Esophagus mucosa (tissue), 1 donor: ENCODE results near the gene MYEOV. TPM values are rescaled to one million over a fixed set of nuclear protein-coding genes. Genes with fewer than 3 reads are reported as not detected.

Experiments
- ATAC-seq: fragments of 200-7000 bp; cut with Tn5 transposase; one replicate; pipeline ENCODE4 v1.9.1; 2020
- total RNA-seq: library from RNA; stranded (reverse); gene quantifications from one replicate; pipeline ENCODE4 v1.2.4, GENCODE V29; 2023
- donor health status: DM: yes; HTN: yes; CAD: no.

The MYEOV gene
- total RNA-seq, 1 donor from 2014 or later: 4.7 TPM

DNA sequence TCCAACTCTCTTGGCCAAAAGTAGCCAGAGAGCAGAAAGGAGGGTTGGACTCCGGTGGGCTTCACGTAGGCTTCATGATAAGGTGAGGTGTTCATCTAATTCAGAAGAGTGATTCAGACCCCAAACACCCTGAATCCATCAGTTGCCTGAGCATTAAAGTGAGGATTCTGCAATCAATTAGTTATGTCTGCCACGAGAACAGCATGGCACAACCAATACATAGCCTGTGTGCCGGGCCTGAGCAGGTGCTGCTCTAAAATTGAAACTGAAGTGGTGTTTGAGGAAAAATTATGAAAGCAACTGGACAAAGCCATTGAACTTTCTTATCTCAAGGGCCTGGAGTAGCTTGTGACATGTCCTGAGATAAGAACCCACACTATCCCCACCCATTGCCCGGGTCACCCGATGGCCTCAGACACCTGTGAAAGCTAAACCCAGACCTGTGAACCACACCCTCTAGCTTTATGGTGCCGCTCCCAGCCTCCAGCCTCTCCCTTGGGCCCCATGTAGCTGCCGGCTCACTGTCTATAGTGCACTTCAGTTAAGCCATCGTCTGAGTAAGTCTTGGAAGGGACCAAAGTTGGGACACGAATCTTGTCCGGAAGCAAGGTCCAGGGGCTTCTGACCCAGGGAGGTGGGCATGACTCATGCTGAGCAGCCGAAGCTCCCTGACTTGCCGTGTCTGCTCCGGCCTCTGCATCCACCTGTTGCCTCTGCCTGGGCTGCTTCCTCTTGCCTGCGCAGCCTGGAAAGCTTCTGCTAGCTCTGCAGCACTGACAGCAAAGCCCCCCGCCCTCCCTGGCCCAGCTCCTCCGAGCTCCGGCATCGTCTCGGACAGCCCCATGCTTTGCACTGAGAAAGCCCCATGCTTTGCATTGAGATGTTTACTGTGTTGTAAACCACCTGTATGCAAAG is 5.7 kb upstream of the MYEOV start:
- peak; percentile 57 for ATAC-seq

DNA sequence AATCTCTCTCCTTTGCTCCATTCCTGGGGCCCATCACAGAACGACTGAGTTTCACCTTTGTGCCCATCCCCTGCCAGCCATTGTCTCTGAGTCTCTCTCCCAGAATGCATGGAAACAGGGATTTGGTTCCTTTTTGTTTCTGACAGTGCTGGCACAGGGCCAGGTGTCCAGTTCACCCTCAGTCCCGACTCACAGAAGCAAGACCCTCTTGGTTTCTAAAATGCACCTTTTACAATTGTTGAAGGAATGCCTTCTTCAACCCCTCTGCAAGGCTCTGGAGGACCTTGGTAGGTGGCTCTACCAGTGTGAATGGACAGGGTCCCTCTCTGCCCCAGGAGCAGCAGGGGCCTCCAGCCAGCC is 5.1 kb upstream of the MYEOV start:
- ATAC-seq: no peak

DNA sequence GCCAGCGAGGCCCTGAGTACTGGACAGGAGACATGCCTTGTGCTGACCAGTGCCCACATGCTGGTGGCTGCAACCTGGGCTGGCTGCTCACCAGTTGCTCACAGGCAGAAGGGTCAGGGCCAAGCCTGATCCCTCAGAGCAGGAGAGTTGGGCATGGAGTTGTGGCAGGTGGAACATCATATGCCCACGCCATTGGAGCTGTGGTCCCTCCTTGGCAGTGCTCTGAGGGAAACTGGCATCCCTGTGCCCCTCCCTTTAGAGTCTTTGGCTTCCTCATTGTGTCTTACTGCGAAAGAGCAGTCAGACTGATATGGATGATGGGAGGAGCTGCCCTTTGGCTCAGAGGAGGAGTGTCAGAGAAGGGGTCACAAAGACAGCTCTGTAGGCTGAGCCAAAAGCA is 3.1 kb upstream of the MYEOV start:
- ATAC-seq: no peak

- no peak for ATAC-seq
These were observed 2.4 kb upstream of the MYEOV start for GRCh38 chr11:69291459-69292110.

GRCh38 chr11:69292221-69292648 is 1.7 kb upstream of the MYEOV start:
- no peak for ATAC-seq

DNA sequence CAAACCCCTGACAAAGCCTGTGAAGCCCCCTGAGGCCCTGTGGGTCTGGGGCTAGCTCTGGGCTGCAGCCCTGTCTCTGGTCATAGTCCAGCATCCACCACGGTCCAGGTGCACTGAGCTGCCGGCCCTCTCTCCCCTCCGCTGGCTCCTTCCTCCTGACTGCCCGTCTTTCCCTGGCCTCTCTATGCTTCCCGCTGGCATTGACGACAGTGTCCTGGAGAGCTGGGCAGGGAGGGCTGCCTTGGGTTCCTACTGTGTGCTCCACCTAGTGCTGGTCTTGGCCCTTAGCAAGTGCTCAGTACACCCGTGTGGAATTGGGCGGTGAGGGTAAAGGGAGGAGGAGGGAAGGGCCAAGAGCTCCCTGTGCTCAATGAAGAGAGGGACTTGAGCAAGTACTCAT is 868 bp upstream of the MYEOV start:
- ATAC-seq: no peak

DNA sequence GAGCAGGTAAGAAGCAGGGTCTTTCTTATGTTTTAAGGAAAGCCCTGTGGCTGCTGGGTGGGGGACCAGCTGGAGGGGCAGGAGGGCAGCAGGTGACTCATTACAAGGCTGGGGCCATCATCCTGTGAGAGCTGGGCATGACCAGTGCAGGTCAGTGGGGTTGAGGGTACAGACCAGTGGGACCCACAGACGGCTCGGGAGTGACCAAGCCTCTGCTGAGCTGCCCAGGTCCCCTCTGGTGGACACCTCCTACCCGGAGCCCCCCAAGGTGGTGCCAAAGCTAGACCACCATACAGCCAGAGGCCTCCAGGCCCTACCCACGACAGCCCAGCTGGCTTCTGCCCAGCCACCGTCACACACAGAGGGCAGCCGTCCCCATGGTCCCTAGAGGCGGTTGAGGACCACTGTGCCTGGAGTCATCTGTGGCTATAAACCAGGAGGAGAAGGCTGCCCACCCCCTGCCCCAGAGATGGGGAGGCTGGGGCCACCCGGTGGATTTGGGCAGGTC is 670 bp downstream of the MYEOV start:
- ATAC-seq: no peak

DNA sequence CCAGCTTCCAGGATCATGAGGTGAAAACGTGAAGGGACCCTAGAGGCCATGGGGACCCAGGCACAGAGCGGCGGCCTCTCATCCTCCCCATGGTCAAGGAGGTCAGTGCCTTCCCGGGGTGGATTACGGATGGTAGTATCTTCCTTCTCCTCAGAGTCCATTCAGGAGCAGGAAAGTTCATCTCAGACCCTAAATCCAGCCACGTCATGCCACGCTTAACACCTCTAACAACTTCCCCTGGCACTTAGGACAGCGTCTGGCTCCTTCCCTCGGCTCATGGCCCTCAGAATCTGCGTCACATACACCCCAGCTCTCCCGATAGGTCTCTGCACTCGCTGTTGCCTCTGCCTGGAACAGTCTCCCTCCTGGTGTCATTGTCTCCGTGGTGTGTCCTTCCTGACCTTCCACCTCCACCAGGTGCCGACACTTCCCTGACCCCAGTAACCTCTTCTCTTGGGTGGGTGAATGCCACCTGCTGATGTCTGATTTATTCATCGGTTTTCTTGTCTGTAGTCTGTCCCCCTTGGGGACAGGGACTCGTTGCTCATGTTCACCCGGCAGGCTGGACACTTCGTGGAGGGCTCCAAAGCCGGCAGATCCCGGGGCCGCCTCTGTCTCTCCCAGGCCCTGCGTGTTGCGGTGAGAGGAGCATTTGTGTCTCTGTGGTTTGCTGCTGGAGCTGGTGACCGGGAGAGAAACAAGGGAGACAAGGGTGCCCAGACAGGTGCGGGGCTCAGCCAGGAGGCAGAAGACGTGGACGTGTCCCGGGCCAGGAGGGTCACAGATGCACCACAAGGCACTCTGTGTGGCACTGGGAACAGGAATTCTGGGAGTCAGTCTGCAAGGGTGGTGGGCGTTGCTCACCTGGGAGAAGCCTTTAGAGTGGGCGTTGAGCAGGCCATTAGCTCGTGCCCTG is 1.4 kb downstream of the MYEOV start:
- no peak for ATAC-seq

DNA sequence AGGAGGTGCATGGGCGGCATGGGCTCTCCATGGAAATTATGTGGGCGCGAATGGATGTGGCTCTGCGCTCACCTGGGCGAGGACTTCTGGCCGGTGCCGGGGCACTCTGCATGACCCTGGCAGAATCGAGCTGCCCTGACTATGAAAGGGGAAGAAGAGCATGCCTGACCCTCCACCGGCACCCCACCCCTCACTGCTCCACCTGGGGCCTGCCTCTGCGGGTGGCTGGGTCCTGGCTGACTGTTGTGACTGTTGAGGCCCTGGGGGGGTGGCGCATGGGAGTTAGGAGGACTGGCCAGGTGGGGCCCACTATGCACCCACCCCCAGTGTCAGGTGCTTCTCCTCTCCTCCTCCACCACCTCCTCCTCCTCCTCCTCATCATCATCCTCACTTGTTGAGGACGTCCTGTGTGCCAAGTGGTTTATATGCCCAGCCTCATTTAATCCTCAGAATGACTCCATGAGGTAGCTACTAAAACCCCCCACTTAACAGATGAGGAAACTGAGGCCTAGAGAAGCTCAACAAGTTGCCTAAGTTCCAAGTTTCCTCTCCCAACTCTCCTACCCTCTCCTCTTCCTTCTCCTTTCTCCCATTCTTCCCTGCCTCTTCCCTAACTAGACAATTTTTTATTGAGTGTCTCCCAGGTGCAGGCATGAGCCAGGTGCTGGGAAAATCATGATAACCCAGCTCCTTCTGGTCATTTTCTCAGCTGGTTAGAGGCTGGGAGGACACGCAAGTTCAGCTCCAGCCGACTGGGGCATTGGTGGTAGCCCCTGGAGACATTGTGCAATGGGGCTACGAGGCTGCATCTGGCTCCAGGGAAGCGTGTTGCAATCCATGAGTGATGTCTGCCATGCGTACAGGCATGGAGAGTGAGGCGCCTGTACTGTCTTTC is 2.3 kb downstream of the MYEOV start:
- no peak for ATAC-seq

GRCh38 chr11:69296890-69297786 is 3.2 kb downstream of the MYEOV start:
- ATAC-seq: peak; percentile 55

DNA sequence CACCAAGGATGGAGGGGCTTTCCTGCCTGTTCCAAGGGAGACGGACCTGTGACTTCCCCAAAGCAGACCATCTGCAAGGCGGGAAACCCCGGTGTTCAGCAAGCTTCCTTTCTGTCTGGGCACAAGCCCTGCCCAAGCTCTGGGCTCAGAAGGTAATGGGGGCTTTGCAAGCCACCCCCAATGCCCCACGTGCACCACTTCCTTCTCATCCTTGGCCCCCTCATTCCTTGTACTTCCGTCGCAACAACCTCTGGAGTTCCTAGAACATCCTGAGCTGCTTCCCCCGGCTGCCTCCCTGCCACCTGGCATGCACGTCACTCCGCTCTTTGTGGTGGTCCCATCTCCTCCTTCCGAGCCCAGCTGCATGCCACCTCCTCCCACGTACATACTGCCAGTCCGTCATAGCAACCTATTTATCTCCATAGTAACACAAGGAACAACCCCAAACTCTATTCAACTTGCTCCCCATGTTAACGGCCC is 3.9 kb downstream of the MYEOV start:
- ATAC-seq: no peak

GRCh38 chr11:69298267-69299022 is 4.5 kb downstream of the MYEOV start:
- ATAC-seq: peak; percentile 42

DNA sequence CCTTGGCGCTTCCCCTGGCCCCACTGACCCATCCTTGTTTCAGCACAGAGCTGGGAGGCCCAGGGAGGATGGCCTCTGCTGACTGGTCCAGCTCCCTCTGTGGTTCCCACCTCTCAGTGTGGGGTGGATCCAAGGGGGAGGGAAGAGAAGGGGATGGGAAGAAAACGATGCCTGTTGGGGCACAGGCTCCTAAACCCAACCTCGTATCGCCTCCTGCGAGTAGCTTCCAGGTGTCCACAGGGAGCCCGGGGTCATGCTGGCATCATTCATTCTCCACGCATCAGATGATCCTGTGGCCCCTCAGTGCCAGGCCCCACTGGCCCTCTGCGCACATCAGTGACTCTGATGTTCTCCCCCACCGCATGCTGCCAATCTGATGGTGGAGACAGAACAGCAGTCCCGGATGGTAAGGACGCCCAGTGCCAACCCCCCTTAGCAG is 5.1 kb downstream of the MYEOV start:
- no peak for ATAC-seq

GRCh38 chr11:69299572-69299971 is 5.6 kb downstream of the MYEOV start:
- no peak for ATAC-seq

GRCh38 chr11:69300120-69301060 is 6.4 kb downstream of the MYEOV start:
- ATAC-seq: no peak

- ATAC-seq: no peak
These were observed 7.1 kb downstream of the MYEOV start for GRCh38 chr11:69301081-69301454.

DNA sequence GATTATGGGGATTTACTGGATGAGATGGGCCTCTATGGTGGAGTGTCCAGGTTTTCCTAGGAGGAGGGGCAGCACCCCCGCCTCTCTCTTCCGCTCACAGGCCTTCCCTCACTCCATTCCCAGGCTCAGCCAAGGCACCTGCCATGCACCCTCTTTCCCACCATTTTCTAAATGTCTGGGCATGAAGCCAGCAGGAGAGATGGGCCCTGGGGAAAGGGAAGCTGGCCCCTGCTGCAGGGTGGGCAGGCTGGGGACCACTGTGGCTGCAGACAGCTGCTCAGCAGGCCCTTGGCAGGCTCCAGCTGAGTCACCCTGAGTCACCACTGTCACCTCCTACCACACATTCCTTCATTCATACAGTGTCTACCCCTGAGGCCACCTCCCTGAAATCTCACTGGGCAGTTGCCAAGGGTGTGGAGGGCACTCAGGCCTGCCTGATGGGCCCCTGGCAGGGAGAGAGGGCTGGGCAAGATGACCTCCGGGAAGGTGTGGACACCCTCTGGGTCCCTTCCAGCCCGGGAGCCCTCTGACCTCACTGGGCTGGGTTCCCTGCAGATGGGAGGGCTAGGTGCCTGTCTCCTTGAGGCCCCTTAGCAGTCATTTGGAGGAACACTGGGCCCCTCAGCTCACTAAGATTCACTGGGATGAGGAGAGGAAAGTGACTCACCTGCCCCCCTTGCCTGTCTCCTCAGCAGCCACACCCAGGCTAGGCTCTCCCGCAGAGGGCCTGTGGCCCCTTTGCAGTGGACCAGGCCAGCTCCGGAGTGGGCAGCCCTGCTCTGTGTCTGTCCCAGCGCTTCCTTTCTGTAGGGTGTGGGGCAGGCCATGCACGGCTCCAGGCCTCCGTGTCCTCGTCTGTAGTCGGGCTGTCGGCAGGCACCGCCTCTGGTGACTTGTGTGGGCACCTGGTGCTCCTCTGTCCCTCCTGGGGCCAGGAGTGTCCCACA is 7.8 kb downstream of the MYEOV start:
- ATAC-seq: peak; percentile 69
